Testis (tissue), 2 donors: Measurements from ENCODE around the gene CYP4F2.

ENCODE experiments used
- POLR2A ChIP-seq: fragments of 450-650 bp; IDR thresholded peaks from one replicate; pipeline ENCODE4 v1.6.1; 2017; ENCODE audit warnings: antibody characterized with exemption, mild to moderate bottlenecking, moderate library complexity
- TF ChIP-seq, protein P1 (sequence below), 3 experiments: fragments of 450-650 bp in 2 of 3; fragments of 200-600 bp in 1 of 3; sonication (generic) in 1 of 3; IDR thresholded peaks; one replicate each; pipeline ENCODE4 v1.5.1; 2016 to 2019; ENCODE audit warnings: antibody characterized with exemption in 3 of 3, mild to moderate bottlenecking in 2 of 3, moderate library complexity in 1 of 3

- TF ChIP-seq, protein P1, sequence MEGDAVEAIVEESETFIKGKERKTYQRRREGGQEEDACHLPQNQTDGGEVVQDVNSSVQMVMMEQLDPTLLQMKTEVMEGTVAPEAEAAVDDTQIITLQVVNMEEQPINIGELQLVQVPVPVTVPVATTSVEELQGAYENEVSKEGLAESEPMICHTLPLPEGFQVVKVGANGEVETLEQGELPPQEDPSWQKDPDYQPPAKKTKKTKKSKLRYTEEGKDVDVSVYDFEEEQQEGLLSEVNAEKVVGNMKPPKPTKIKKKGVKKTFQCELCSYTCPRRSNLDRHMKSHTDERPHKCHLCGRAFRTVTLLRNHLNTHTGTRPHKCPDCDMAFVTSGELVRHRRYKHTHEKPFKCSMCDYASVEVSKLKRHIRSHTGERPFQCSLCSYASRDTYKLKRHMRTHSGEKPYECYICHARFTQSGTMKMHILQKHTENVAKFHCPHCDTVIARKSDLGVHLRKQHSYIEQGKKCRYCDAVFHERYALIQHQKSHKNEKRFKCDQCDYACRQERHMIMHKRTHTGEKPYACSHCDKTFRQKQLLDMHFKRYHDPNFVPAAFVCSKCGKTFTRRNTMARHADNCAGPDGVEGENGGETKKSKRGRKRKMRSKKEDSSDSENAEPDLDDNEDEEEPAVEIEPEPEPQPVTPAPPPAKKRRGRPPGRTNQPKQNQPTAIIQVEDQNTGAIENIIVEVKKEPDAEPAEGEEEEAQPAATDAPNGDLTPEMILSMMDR (IDR thresholded peaks at IDR 0.05), result no peak
- TF ChIP-seq POLR2A, result peak; percentile 22
Measured at GRCh38 chr19:15836330-15837220, 61.3 kb downstream of the CYP4F2 start.
